Ectodermal cell (in vitro differentiated cells): Measurements from ENCODE around the gene OR51B2.

ENCODE experiments used
- H3K27ac ChIP-seq: 2 replicates; pipeline ENCODE4 v1.7.0; 2013; ENCODE audit warnings: mild to moderate bottlenecking, low read depth, low read length; ENCODE audit not compliant: insufficient read depth, poor library complexity, severe bottlenecking
- H3K27me3 ChIP-seq: 2 replicates; pipeline ENCODE4 v1.7.0; 2013; ENCODE audit warnings: mild to moderate bottlenecking, low read length; ENCODE audit not compliant: insufficient read depth, control insufficient read depth, poor library complexity, severe bottlenecking
- H3K36me3 ChIP-seq: one replicate; pipeline ENCODE4 v1.7.0; 2013; ENCODE audit warnings: low read length; ENCODE audit not compliant: control insufficient read depth, insufficient read depth
- H3K4me1 ChIP-seq: one replicate; pipeline ENCODE4 v1.7.0; 2013; ENCODE audit warnings: low read length; ENCODE audit not compliant: control insufficient read depth, insufficient read depth
- H3K4me3 ChIP-seq: 2 replicates; pipeline ENCODE4 v1.7.0; 2013; ENCODE audit warnings: low read depth, low read length, control low read depth; ENCODE audit not compliant: insufficient read depth
- H3K9me3 ChIP-seq: 2 replicates; pipeline ENCODE4 v1.7.0; 2013; ENCODE audit warnings: mild to moderate bottlenecking, low read length, moderate library complexity; ENCODE audit not compliant: control insufficient read depth
- WGBS, 2 experiments: methylation state at CpG; one replicate each; pipeline ENCODE4 v1.1.7; 2013; ENCODE audit warnings: missing lambda C conversion rate in 2 of 2; 5-methylcytosine and 5-hydroxymethylcytosine counted together

The OR51B2 gene

DNA sequence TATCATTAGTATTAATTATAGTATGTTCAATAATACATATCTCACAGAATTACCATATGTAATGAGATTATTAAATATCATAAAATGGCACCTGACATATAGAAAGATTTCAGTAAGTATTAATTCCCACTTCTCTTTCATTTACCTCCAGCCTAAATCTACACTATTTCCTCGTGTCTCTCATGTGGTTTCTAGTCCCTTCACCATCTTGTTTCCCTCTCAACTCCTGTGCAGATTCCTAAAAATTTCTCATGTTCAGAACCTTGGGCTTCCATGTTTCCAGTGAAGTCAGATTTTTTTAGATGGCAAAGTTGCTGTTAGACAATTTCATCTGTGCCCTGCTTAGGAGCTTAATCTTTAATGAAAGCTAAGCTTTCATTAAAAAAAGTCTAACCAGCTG is 40.2 kb downstream of the OR51B2 start:
- Histone ChIP-seq H3K9me3 (no peaks in the 10 kb centered on the region), H3K4me1 (peaks cover 4% of the 10 kb centered on the region), H3K27ac (no peak overlapping the region), H3K36me3 (no peaks in the 10 kb centered on the region), H3K27me3 (no peaks in the 10 kb centered on the region), H3K4me3 (no peak overlapping the region)
- 87 to 96% methylated on average over 1 of the region's 1 CpG for WGBS, 2 experiments

DNA sequence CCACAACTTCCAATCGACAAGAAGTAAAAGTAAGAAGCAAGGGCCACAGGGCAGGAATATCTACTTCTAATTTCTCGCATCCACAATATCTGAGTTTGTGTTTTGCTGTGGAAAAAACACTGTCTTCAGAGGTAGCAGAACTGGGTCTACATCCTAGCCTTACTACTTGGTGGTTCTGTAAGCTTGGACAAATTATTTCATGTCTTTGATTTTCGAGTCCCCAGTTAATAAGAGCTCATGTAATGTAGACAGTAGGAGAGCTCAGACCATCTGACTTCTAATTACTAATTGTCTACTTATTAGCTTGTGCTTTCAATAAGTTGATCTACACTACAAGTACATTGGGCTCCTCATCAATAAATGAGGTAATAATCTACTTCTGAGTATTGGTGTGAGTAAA is 41.0 kb downstream of the OR51B2 start:
- H3K27ac ChIP-seq: no peak overlapping the region
- H3K4me3 ChIP-seq: no peak overlapping the region
- no peaks in the 10 kb centered on the region for H3K9me3 ChIP-seq
- no peaks in the 10 kb centered on the region for H3K27me3 ChIP-seq
- 93 to 94% methylated on average over 2 to 3 of the region's 3 CpGs for WGBS, 2 experiments
- peaks cover 4% of the 10 kb centered on the region for H3K4me1 ChIP-seq
- H3K36me3 ChIP-seq: no peaks in the 10 kb centered on the region

DNA sequence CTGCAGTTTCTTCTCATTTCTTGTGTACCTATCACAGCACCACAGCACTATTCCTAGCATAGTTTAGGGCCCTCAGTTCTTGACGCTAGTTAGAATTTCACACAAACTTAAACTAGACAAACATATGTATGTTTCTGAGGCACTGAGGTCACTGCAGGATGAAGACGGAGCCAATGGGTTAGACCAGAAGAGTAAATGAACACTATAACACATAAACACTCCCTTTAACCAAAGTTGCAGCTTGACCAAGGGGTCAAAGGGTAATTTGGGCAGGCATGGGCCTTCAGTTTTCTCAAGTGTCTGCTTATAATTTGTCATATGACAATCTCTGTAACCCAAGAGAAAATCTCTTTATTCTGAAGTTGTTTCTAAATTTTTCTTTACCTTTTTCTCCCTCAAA is 41.5 kb downstream of the OR51B2 start:
- Histone ChIP-seq H3K4me1 (peaks cover 4% of the 10 kb centered on the region), H3K4me3 (no peak overlapping the region), H3K36me3 (no peaks in the 10 kb centered on the region), H3K9me3 (no peaks in the 10 kb centered on the region), H3K27ac (no peak overlapping the region), H3K27me3 (no peaks in the 10 kb centered on the region)
- 91 to 95% methylated on average over 2 of the region's 2 CpGs for WGBS, 2 experiments

DNA sequence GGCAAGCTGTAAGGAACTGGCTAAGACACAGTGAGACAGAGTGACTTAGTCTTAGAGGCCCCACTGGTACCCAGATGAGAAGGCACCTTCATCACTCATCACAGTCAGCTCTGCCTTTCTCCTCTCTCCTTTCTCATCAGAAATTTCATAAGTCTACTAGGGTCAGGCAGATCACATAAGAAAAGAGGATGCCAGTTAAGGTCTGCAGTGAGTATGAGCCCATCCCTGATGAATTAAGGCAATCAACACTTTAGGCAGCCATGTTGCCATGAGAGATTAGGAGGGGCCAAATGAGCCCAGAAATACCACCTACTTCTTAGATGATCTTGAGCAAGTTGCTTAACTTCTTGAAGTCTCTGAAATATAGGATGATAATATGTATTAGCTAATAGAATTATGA is 42.5 kb downstream of the OR51B2 start:
- H3K27me3 ChIP-seq: no peaks in the 10 kb centered on the region
- H3K9me3 ChIP-seq: no peaks in the 10 kb centered on the region
- no peaks in the 10 kb centered on the region for H3K36me3 ChIP-seq
- no peak overlapping the region for H3K4me3 ChIP-seq
- H3K27ac ChIP-seq: no peak overlapping the region
- H3K4me1 ChIP-seq: peaks cover 4% of the 10 kb centered on the region

DNA sequence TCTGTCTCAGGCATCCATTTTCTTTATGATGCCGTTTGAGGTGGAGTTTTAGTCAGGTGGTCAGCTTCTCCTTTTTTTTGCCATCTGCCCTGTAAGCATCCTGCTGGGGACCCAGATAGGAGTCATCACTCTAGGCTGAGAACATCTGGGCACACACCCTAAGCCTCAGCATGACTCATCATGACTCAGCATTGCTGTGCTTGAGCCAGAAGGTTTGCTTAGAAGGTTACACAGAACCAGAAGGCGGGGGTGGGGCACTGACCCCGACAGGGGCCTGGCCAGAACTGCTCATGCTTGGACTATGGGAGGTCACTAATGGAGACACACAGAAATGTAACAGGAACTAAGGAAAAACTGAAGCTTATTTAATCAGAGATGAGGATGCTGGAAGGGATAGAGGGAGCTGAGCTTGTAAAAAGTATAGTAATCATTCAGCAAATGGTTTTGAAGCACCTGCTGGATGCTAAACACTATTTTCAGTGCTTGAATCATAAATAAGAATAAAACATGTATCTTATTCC is 43.5 kb downstream of the OR51B2 start:
- Histone ChIP-seq H3K36me3 (no peaks in the 10 kb centered on the region), H3K9me3 (no peaks in the 10 kb centered on the region), H3K27ac (no peak overlapping the region), H3K4me1 (peaks cover 4% of the 10 kb centered on the region), H3K27me3 (no peaks in the 10 kb centered on the region), H3K4me3 (no peak overlapping the region)
- WGBS, 2 experiments: 86 to 87% methylated on average over 3 of the region's 3 CpGs

DNA sequence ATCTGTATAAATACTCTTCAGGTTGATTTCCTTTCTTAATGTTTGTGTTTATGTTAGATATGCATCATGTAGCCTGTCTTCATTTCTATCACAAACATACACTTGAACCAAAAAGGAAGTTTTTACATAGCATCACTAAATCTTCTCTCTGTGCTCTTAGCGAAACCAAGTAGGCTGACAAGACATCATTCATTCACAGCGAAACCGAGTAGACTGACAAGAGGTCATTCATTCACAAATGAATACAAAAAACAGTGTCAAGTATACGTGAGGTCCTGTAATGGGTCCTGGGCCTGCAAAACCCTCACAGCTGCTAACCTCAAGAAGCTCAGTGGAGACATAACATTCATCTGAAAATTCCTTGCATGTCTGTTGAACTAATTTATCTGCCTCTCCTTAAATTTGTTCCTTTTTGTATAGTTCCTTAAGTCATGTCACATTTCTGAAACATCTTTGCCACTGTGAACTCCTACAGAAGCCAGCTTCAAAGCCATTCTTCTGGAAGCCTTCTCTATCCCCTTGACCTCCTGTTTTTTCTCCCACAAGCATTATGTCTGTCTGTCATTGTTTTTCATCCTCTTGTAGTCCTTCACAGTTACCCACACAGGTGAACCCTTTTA is 44.5 kb downstream of the OR51B2 start:
- Histone ChIP-seq H3K4me1 (peaks cover 4% of the 10 kb centered on the region), H3K27ac (no peak overlapping the region), H3K27me3 (no peaks in the 10 kb centered on the region), H3K36me3 (no peaks in the 10 kb centered on the region), H3K9me3 (no peaks in the 10 kb centered on the region), H3K4me3 (no peak overlapping the region)
- 89 to 91% methylated on average over 4 of the region's 4 CpGs for WGBS, 2 experiments

DNA sequence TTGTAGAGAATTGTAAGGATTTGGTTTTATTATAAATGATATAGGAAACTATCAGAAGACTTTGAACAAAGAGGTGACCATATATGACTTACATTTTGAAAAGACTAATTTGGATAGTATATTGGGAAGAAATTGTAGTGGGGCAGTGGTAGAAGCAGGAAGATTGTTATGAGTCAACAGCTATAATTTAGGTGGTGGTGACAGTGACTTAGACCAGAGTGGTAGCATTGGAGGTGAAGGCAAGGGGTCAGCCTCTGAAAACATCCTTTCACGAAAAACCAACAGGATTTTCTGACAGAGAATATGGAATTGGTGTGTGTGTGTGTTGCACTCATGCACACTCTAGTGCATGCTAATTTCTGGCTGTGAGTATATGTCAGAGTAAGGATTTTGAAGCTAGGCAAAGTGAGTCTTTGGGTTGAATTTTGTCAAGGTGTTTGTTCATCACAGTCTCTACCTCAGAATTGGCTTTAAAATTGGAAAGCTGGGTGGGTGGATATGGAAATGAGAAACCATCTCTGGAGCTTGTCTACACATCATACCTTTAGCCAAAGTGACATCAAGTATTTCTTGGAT is 46.2 kb downstream of the OR51B2 start:
- Histone ChIP-seq H3K27me3 (no peaks in the 10 kb centered on the region), H3K36me3 (no peaks in the 10 kb centered on the region), H3K27ac (no peak overlapping the region), H3K4me1 (peaks cover 4% of the 10 kb centered on the region), H3K4me3 (no peak overlapping the region), H3K9me3 (no peaks in the 10 kb centered on the region)
- 94 to 97% methylated on average over 1 of the region's 1 CpG for WGBS, 2 experiments

DNA sequence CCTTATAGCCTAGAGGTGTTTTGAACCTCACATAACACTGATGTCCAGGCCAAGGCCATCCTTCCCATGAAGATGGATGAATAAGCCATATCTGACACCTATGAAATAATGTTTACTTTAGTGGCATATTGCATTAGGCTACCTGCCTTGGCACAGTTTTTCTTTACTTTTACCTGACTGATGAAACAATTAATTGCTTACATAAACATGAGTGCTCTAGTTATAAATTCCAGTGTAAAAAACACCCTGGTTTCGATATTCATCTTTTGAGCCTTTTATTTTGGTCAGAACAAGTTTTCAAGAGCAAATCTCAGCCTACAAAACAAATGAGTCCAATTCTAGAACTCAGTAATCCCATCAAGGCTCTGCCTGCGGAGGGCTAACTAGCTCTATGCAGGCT is 47.4 kb downstream of the OR51B2 start:
- Histone ChIP-seq H3K4me1 (peaks cover 4% of the 10 kb centered on the region), H3K9me3 (no peaks in the 10 kb centered on the region), H3K36me3 (no peaks in the 10 kb centered on the region), H3K27ac (no peak overlapping the region), H3K27me3 (no peaks in the 10 kb centered on the region), H3K4me3 (no peak overlapping the region)
- WGBS, 2 experiments: 92 to 100% methylated on average over 1 to 2 of the region's 2 CpGs

DNA sequence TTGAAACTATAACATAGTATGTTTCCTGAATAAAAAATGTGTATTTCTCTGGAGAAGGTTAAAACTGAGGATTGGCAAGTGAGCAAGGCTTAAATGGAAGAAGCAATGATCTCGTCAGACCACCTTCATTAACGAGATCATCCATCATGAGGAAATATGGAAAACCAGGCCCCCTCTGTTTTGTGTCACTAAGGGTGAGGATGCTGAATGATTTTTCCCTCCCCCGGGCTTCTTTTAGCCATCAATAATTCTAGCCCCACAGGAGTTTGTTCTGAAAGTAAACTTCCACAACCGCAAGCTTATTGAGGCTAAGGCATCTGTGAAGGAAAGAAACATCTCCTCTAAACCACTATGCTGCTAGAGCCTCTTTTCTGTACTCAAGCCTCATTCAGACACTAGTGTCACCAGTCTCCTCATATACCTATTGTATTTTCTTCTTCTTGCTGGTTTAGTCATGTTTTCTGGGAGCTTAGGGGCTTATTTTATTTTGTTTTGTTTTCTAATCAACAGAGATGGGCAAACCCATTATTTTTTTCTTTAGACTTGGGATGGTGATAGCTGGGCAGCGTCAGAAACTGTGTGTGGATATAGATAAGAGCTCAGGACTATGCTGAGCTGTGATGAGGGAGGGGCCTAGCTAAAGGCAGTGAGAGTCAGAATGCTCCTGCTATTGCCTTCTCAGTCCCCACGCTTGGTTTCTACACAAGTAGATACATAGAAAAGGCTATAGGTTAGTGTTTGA is 48.6 kb downstream of the OR51B2 start:
- Histone ChIP-seq H3K27me3 (no peaks in the 10 kb centered on the region), H3K4me1 (no peaks in the 10 kb centered on the region), H3K4me3 (no peak overlapping the region), H3K27ac (no peak overlapping the region), H3K9me3 (no peaks in the 10 kb centered on the region), H3K36me3 (no peaks in the 10 kb centered on the region)
- 91 to 94% methylated on average over 6 of the region's 6 CpGs for WGBS, 2 experiments

DNA sequence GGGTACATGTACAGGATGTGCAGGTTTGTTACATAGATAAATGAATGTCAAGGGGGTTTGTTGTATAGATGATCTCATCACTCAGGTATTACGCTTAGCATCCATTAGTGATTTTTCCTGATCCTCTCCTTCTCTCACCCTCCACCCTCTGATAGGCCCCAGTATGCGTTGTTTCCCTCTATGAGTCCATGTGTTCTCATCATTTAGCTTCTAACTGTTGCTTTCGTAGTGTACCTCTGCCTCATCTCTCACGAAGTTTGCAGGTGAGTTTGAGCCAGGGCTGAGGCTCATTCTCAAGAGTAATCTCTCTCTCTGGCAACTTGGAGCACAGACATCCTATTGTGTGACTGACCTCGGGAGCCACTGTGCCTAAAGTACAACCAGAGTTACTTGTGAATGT is 49.7 kb downstream of the OR51B2 start:
- peak overlapping the region; percentile 2 for H3K27ac ChIP-seq
- H3K4me3 ChIP-seq: no peak overlapping the region
- no peaks in the 10 kb centered on the region for H3K4me1 ChIP-seq
- no peaks in the 10 kb centered on the region for H3K27me3 ChIP-seq
- H3K36me3 ChIP-seq: no peaks in the 10 kb centered on the region
- 82 to 86% methylated on average over 5 of the region's 5 CpGs for WGBS, 2 experiments
- H3K9me3 ChIP-seq: no peaks in the 10 kb centered on the region
